K562 (cell line): ENCODE measurements around the gene TMCO4. TPM values are rescaled to one million over a fixed set of nuclear protein-coding genes. Genes with fewer than 3 reads are reported as not detected.

Experiments
- AFF1 ChIP-seq, 2 experiments: fragments of 450-650 bp; IDR thresholded peaks; 2 replicates each; pipeline ENCODE4 v1.6.1; 2018; ENCODE audit warnings: mild to moderate bottlenecking in 2 of 2, low read depth in 1 of 2; ENCODE audit not compliant: partially characterized antibody in 2 of 2
- BACH1 ChIP-seq: fragments of 200-800 bp; sonication (Bioruptor generic); IDR thresholded peaks from 2 replicates; pipeline ENCODE4 v1.6.1; 2016; ENCODE audit warnings: missing genetic modification characterization, missing compliant biosample characterization
- CHAMP1 ChIP-seq: fragments of 450-650 bp; IDR thresholded peaks from 2 replicates; pipeline ENCODE4 v1.6.1; 2016; ENCODE audit warnings: mild to moderate bottlenecking
- CXXC5 ChIP-seq: fragments of 250-450 bp; sonication (Bioruptor Pico); IDR thresholded peaks from 2 replicates; pipeline ENCODE4 v1.8.0; 2022; ENCODE audit warnings: inconsistent platforms, mild to moderate bottlenecking, moderate library complexity
- DDX20 ChIP-seq: fragments of 450-650 bp; IDR thresholded peaks from 2 replicates; pipeline ENCODE4 v1.6.1; 2016; ENCODE audit warnings: missing genetic modification characterization, low read depth, mild to moderate bottlenecking, missing compliant biosample characterization, moderate library complexity
- MAFF ChIP-seq: IDR thresholded peaks from 2 replicates; pipeline ENCODE4 v1.6.1; 2012; ENCODE audit warnings: low read length, improper control_type of control experiment
- MBD2 ChIP-seq: sonication (generic); IDR thresholded peaks from 2 replicates; pipeline ENCODE4 v1.6.1; 2016; ENCODE audit warnings: low read depth, borderline replicate concordance
- MIER1 ChIP-seq: fragments of 450-650 bp; IDR thresholded peaks from 2 replicates; pipeline ENCODE4 v1.6.1; 2016; ENCODE audit warnings: antibody characterized with exemption, mild to moderate bottlenecking, low read depth
- MNT ChIP-seq, 2 experiments: fragments of 450-650 bp; conservative IDR thresholded peaks; 2 replicates each; pipeline ENCODE4 v1.6.1; 2017; ENCODE audit warnings: mild to moderate bottlenecking in 2 of 2, moderate library complexity in 2 of 2
- MYC ChIP-seq, 2 experiments: fragments of 250-450 bp in 1 of 2; sonication (Bioruptor Pico) in 1 of 2; IDR thresholded peaks; 2 replicates each; pipeline versions ENCODE4 v1.5.1 to v1.6.1; 2012 to 2021; ENCODE audit warnings: low read depth in 2 of 2, borderline replicate concordance in 1 of 2, improper control_type of control experiment in 1 of 2, low read length in 1 of 2, mild to moderate bottlenecking in 1 of 2, moderate library complexity in 1 of 2
- NR3C1 ChIP-seq: sonication (generic); formaldehyde crosslinking; IDR thresholded peaks from 2 replicates; pipeline ENCODE4 v1.8.1; 2022; ENCODE audit warnings: missing genetic modification reagents
- PCBP1 ChIP-seq: fragments of 200-400 bp; formaldehyde crosslinking; IDR thresholded peaks from 2 replicates; pipeline ENCODE4 v1.6.1; 2018; ENCODE audit warnings: mild to moderate bottlenecking, low read depth, low read length; ENCODE audit not compliant: poor library complexity, severe bottlenecking
- TGIF2 ChIP-seq: sonication (generic); formaldehyde crosslinking; IDR thresholded peaks from 2 replicates; pipeline ENCODE4 v1.8.1; 2022; ENCODE audit warnings: mild to moderate bottlenecking, missing genetic modification reagents, moderate library complexity
- VEZF1 ChIP-seq: fragments of 200-800 bp; sonication (Bioruptor generic); IDR thresholded peaks from 2 replicates; pipeline ENCODE4 v1.6.1; 2017; ENCODE audit warnings: missing genetic modification characterization, missing compliant biosample characterization
- ZNF395 ChIP-seq: fragments of 200-800 bp; sonication (Bioruptor generic); IDR thresholded peaks from 2 replicates; pipeline ENCODE4 v1.6.1; 2017; ENCODE audit warnings: missing genetic modification characterization, missing compliant biosample characterization
- polyA plus RNA-seq, 8 experiments: library from polyadenylated mRNA; depleted of rRNA in 4 of 8; stranded (reverse) in 5 of 8; unstranded in 3 of 8; fragments of >200 nt; fragmentation: Nextera tagmentation in 2 of 8; fragmentation: Illumina TruSeq in 1 of 8; extraction: Ambion mirVana in 2 of 8; extraction: Trizol in 1 of 8; gene quantifications; 2 replicates each; pipeline versions ENCODE4 v1.2.1 to v1.2.3, GENCODE V29; 2011 to 2014; ENCODE audit warnings: inconsistent platforms in 1 of 8, missing spikeins in 1 of 8
- total RNA-seq, 7 experiments: library from RNA; depleted of rRNA in 6 of 7; stranded (reverse); fragments of >200 nt in 6 of 7; fragmentation: Illumina TruSeq in 2 of 7; extraction: Trizol in 2 of 7; gene quantifications; 2 replicates each; pipeline versions ENCODE4 v1.2.1 to v1.2.3, GENCODE V29; 2011 to 2021; ENCODE audit warnings: low replicate concordance in 1 of 7

The TMCO4 gene
- total and polyA plus RNA-seq, 9 of the 15 experiments (the other 6 are each of a cell fraction or from before 2014, with no cell fraction given) = 0.06 to 2.1 (median 1.2) TPM

- TF ChIP-seq CXXC5 (CRISPR knock-in tag) (peak; percentile 47; the same call in 1 of the 2 replicates), MNT (conservative IDR thresholded peaks at IDR 0.05) (peak; percentile 78 to 84), TGIF2 (CRISPR knock-in tag) (0 out of 2 replicates have a peak, but pooled peaks have one; percentile 44), DDX20 (peak; percentile 43; the same call in 1 of the 2 replicates), CHAMP1 (peak; percentile 76), VEZF1 (peak; percentile 36; the same call in 1 of the 2 replicates), MYC (IDR thresholded peaks at IDR 0.05; ENCODE audit: low read depth, low read length) (0 out of 2 replicates have a peak, but pooled peaks have one; percentile 26), MYC (CRISPR knock-in tag; IDR thresholded peaks at IDR 0.05; ENCODE audit: borderline replicate concordance, low read depth) (no peak), MBD2 (no peak), PCBP1 (no peak), ZNF395 (peak; percentile 71; the same call in 1 of the 2 replicates), MIER1 (peak; percentile 99), NR3C1 (CRISPR knock-in tag) (0 out of 2 replicates have a peak, but pooled peaks have one; percentile 55), MAFF (no peak), BACH1 (tag) (0 out of 2 replicates have a peak, but pooled peaks have one; percentile 39), AFF1 (IDR thresholded peaks at IDR 0.05; ENCODE audit: low read depth in 1 of 2, partially characterized antibody in 2 of 2) (peak in 1 of 2 experiments; percentile 93)
Measured at GRCh38 chr1:19676438-19676922, 123.2 kb downstream of the TMCO4 start (continued).
